ENCODE data around the gene POLR2I.

DNA sequence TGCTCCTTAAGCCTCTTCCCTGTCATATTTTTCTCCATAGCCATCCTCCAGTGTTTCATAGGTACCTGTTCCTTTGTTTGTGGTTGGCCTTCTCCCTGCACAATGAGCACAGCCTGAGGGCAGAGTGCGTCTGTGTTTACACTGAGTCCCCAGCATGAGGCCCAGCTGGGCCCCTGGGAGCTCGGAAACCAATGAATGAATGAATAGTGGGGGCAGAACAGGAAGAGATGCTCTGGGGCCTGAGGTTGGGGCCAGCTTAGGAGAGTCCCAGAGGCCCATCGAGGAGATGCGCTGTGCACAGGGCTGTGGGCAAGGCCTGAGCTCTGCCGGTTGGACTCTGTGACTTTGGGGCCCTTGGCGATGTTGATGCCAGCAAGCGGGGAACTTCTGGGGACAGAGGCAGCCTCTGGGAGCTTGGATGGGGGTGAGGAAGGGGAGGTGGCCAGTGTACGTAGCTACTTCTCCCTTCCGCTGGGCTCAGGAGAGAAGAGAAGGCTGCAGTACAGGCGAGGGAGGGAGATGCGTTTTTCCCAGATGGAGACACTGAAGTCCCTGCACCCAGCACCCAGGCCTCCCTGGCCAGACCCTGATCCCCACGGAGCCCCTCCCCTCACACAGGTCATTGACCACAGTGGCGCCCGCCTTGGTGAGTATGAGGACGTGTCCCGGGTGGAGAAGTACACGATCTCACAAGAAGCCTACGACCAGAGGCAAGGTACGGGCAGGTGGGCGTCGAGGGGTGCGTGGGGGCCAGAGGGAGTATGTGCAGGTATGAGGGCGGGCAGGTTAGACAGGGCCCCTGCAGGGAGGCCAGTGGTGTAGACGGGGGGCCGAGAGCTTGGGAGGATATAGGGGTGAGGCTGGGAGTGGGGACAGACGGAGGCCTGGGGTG, 5.7 kb upstream of the POLR2I start:
- TF ChIP-seq, protein P1, sequence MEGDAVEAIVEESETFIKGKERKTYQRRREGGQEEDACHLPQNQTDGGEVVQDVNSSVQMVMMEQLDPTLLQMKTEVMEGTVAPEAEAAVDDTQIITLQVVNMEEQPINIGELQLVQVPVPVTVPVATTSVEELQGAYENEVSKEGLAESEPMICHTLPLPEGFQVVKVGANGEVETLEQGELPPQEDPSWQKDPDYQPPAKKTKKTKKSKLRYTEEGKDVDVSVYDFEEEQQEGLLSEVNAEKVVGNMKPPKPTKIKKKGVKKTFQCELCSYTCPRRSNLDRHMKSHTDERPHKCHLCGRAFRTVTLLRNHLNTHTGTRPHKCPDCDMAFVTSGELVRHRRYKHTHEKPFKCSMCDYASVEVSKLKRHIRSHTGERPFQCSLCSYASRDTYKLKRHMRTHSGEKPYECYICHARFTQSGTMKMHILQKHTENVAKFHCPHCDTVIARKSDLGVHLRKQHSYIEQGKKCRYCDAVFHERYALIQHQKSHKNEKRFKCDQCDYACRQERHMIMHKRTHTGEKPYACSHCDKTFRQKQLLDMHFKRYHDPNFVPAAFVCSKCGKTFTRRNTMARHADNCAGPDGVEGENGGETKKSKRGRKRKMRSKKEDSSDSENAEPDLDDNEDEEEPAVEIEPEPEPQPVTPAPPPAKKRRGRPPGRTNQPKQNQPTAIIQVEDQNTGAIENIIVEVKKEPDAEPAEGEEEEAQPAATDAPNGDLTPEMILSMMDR (conservative IDR thresholded peaks at IDR 0.05; ENCODE audit: low read depth, low read length), result no peak
- TF ChIP-seq EZH2 (IDR thresholded peaks at IDR 0.05; ENCODE audit: low read length, unreplicated experiment), result no peak

Data from PC-3 (cell line).